Astrocyte (in vitro differentiated cells and primary cell): ENCODE data around the gene ULK1.

Experiments used
- CTCF ChIP-seq: IDR thresholded peaks from 2 replicates; pipeline ENCODE4 v1.5.1; 2011; ENCODE audit warnings: low read depth, mild to moderate bottlenecking, inconsistent platforms, low read length, moderate library complexity; ENCODE audit not compliant: insufficient read depth
- EZH2 ChIP-seq: IDR thresholded peaks from 2 replicates; pipeline ENCODE4 v1.6.1; 2012; ENCODE audit warnings: mild to moderate bottlenecking, low read length, inconsistent platforms; ENCODE audit not compliant: insufficient read depth

GRCh38 chr12:131915000-131915689 lies 20.7 kb downstream of the ULK1 start:
- TF ChIP-seq EZH2 (no peak), CTCF (no peak)
